Smooth muscle cell (in vitro differentiated cells): ENCODE measurements around the gene ZNF608. TPM values are rescaled to one million over a fixed set of nuclear protein-coding genes. Genes with fewer than 3 reads are reported as not detected.

Source experiments
- DNase-seq: peaks from one replicate; lab custom pipeline; 2025; ENCODE audit not compliant: unreplicated experiment; lab: John Stamatoyannopoulos, UW
- H2AFZ ChIP-seq: fragments of 200-600 bp; sonication (generic); 2 replicates; pipeline ENCODE4 v1.6.0; 2016; ENCODE audit warnings: antibody characterized with exemption, low read depth, mild to moderate bottlenecking
- H3F3A ChIP-seq: fragments of 200-600 bp; sonication (generic); 2 replicates; pipeline ENCODE4 v1.6.0; 2017; ENCODE audit warnings: antibody characterized with exemption, low read depth
- H3K27ac ChIP-seq: fragments of 200-600 bp; sonication (generic); 2 replicates; pipeline ENCODE4 v1.5.1; 2016; ENCODE audit warnings: low read depth, mild to moderate bottlenecking
- H3K27me3 ChIP-seq: fragments of 200-600 bp; sonication (generic); 2 replicates; pipeline ENCODE4 v1.6.1; 2016; ENCODE audit warnings: low read depth, mild to moderate bottlenecking
- H3K36me3 ChIP-seq: fragments of 200-600 bp; sonication (generic); 2 replicates; pipeline ENCODE4 v1.5.1; 2016; ENCODE audit warnings: low read depth
- H3K4me1 ChIP-seq: fragments of 200-600 bp; sonication (generic); 2 replicates; pipeline ENCODE4 v1.5.1; 2016; ENCODE audit warnings: low read depth
- H3K4me2 ChIP-seq: fragments of 200-600 bp; sonication (generic); 2 replicates; pipeline ENCODE4 v1.6.0; 2016; ENCODE audit warnings: mild to moderate bottlenecking
- H3K4me3 ChIP-seq: fragments of 200-600 bp; sonication (generic); 2 replicates; pipeline ENCODE4 v1.5.1; 2016; ENCODE audit warnings: mild to moderate bottlenecking
- H3K79me2 ChIP-seq: fragments of 200-600 bp; sonication (generic); 2 replicates; pipeline ENCODE4 v1.6.0; 2016; ENCODE audit warnings: low read depth, mild to moderate bottlenecking
- H3K9ac ChIP-seq: fragments of 200-600 bp; sonication (generic); 2 replicates; pipeline ENCODE4 v1.6.0; 2016; ENCODE audit warnings: low read depth
- H3K9me3 ChIP-seq: fragments of 200-600 bp; sonication (generic); replicated peaks from 2 replicates; pipeline ENCODE4 v1.5.1; 2016; ENCODE audit warnings: low read depth
- H4K20me1 ChIP-seq: fragments of 200-600 bp; sonication (generic); 2 replicates; pipeline ENCODE4 v1.6.0; 2016; ENCODE audit warnings: low read depth
- CTCF ChIP-seq: fragments of 200-600 bp; sonication (generic); IDR thresholded peaks from 2 replicates; pipeline ENCODE4 v1.5.1; 2017; ENCODE audit warnings: borderline replicate concordance, mild to moderate bottlenecking, antibody characterized with exemption; ENCODE audit not compliant: insufficient read depth, poor library complexity, severe bottlenecking
- WGBS: methylation state at CpG from one replicate; pipeline ENCODE4 v1.1.7; 2016; ENCODE audit warnings: low lambda C conversion rate; 5-methylcytosine and 5-hydroxymethylcytosine counted together
- polyA plus RNA-seq: library from polyadenylated mRNA; unstranded; fragments of >200 nt; fragmentation: Nextera tagmentation; extraction: Ambion mirVana; gene quantifications from 2 replicates; pipeline ENCODE4 v1.2.1, GENCODE V29; 2016
- total RNA-seq: library from RNA; depleted of rRNA; stranded (reverse); fragments of >200 nt; gene quantifications from 2 replicates; pipeline ENCODE4 v1.2.3, GENCODE V29; 2014

The ZNF608 gene
- total and polyA plus RNA-seq, 2 experiments from 2014 or later, result 15.4 to 33.1 TPM

GRCh38 chr5:124726631-124727362, 19.6 kb downstream of the ZNF608 start:
- H2AFZ ChIP-seq, result no peak overlapping the region
- no peaks in the 10 kb centered on the region for H3K27me3 ChIP-seq
- no peak for DNase-seq
- H3K9me3 ChIP-seq, result no peaks in the 10 kb centered on the region
- TF ChIP-seq CTCF, result no peak
- peaks cover 32% of the 10 kb centered on the region for H3K4me1 ChIP-seq
- no peak overlapping the region for H3K4me3 ChIP-seq
- no peaks in the 10 kb centered on the region for H3F3A ChIP-seq
- no peak overlapping the region for H3K27ac ChIP-seq
- H3K79me2 ChIP-seq, result peaks cover 87% of the 10 kb centered on the region
- H3K36me3 ChIP-seq, result no peaks in the 10 kb centered on the region
- H3K4me2 ChIP-seq, result no peak overlapping the region
- peaks cover 95% of the 10 kb centered on the region for H4K20me1 ChIP-seq
- over 99% methylated on average over 5 of the region's 5 CpGs for WGBS
- H3K9ac ChIP-seq, result no peak overlapping the region

GRCh38 chr5:124725622-124726258, 20.7 kb downstream of the ZNF608 start:
- Histone ChIP-seq H3K4me3 (no peak overlapping the region), H3K79me2 (peaks cover 87% of the 10 kb centered on the region), H3K4me2 (no peak overlapping the region), H3F3A (no peaks in the 10 kb centered on the region), H4K20me1 (peaks cover 94% of the 10 kb centered on the region), H3K9me3 (no peaks in the 10 kb centered on the region), H3K9ac (no peak overlapping the region), H3K27me3 (no peaks in the 10 kb centered on the region), H3K36me3 (no peaks in the 10 kb centered on the region), H3K27ac (no peak overlapping the region), H2AFZ (no peak overlapping the region), H3K4me1 (peaks cover 31% of the 10 kb centered on the region)
- no peak for TF ChIP-seq CTCF
- 95% methylated on average over 4 of the region's 4 CpGs for WGBS
- no peak for DNase-seq

GRCh38 chr5:124725040-124725434, 21.4 kb downstream of the ZNF608 start:
- TF ChIP-seq CTCF, result no peak
- no peak for DNase-seq
- Histone ChIP-seq H3F3A (no peaks in the 10 kb centered on the region), H3K36me3 (no peaks in the 10 kb centered on the region), H2AFZ (no peak overlapping the region), H4K20me1 (peaks cover 94% of the 10 kb centered on the region), H3K9me3 (no peaks in the 10 kb centered on the region), H3K4me2 (no peak overlapping the region), H3K4me1 (peaks cover 24% of the 10 kb centered on the region), H3K4me3 (no peak overlapping the region), H3K9ac (no peak overlapping the region), H3K27me3 (no peaks in the 10 kb centered on the region), H3K27ac (no peak overlapping the region), H3K79me2 (peaks cover 91% of the 10 kb centered on the region)
- 80% methylated on average over 4 of the region's 4 CpGs for WGBS
